Activated CD4-positive, alpha-beta T cell treated with anti-CD3 and anti-CD28 coated beads, Interleukin-2, Interleukin-6, amounts not matched to agents 100 ng/mL and 50 ng/mL, durations not matched to agents 16 hours and 8 hours (primary cell): ENCODE data around the gene SHF.

Source experiments
- DNase-seq: peaks from one replicate; pipeline ENCODE4 v3.0.0-alpha.2; 2020

Gene SHF

DNA sequence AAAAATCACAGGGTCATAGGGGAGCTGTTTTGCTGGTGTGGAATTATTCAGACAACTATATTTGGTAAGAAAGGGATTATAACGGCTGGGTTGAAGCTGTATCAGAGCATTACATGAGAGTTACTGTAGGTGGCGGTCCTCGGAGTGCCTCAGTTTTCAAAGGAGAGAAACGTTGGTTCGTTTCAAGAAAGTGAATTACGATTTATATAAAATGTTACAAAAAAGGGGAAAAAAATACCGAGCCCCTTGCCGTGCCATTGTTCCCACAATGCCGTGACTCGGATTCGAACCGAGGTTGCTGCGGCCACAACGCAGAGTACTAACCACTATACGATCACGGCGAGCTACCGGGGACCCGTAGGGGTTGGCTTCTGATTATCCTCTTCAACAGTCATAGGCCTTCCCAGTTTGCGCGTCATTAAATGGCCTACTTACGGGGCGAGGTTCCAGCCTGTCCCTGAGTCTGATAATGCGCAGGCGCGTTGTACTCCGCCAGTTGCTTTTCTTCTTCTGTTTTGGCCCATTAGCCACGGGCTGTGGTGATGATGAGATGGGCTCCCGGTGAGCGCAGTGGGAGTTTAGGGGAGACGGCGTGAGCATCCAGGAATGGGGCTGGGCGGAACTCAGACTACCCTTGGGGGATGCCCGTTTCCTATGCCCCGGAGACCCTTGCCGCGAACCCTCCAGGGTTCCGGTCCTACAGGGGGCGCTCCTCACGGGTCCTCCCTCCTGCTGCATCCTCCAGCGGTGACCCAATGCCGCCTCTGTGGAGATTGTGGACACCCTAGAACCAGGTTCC lies 10.8 kb upstream of the SHF start:
- DNase-seq: peak; percentile 94

GRCh38 chr15:45197512-45197911 lies 9.7 kb upstream of the SHF start:
- DNase-seq: no peak

DNA sequence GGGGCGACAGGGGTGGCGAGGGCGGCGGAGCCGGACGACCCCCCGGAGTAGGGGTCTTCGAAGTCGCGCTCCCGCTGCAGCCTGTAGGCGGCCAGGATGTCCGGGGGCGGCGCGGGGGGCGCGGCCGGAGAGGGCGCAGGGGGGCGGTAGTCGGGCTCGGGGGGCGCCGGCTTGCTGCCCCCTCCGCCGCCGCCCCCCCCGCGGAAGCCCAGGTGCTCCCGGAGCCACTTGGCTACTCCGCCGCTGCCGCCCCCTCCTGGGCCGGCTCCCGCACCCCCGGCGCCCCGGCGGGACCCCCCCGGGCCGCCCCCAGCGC lies 230 bp downstream of the SHF start:
- DNase-seq: no peak

GRCh38 chr15:45186771-45187577 lies 792 bp downstream of the SHF start:
- DNase-seq: no peak

DNA sequence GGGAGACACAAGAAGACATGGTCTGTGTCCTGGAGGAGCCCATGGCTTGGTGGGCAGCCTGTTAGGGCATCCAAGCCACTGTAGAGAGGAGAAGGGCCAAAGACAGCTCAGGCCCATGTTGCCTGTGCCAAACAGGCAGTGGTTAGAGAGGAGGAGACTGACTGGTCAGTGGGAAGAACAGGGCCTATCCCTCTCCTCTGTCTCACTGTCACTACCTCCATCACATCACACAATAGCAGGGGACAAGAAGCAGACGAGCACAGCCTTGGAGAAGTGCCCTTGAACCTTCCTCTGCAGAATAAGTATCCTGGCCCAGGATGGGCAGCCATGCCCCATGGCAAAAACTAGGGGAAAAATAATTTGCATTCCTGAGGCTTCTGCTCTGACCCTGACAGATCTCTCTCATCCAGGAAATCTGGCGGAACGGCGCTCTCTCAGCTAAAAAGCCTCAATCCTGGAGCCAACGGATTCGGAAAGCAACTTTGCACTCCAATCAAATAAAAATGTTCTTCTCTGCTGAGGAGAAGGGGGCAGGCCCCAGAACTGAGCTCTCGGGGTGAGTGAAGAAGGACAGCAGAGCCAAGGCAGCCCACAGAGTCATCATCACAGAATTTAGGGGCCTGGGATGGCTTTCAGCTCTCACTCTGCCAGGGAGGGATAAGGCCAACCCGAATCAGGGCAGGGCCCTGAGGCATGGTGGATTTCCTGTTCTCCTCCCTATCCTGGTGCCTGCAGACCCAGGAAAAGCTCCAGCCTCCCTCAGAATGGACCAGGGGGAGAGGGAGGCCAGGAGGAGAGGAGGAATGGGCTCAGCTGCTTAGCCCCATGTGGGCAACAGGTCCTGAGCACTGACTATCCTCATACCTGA lies 1.6 kb downstream of the SHF start:
- no peak for DNase-seq

DNA sequence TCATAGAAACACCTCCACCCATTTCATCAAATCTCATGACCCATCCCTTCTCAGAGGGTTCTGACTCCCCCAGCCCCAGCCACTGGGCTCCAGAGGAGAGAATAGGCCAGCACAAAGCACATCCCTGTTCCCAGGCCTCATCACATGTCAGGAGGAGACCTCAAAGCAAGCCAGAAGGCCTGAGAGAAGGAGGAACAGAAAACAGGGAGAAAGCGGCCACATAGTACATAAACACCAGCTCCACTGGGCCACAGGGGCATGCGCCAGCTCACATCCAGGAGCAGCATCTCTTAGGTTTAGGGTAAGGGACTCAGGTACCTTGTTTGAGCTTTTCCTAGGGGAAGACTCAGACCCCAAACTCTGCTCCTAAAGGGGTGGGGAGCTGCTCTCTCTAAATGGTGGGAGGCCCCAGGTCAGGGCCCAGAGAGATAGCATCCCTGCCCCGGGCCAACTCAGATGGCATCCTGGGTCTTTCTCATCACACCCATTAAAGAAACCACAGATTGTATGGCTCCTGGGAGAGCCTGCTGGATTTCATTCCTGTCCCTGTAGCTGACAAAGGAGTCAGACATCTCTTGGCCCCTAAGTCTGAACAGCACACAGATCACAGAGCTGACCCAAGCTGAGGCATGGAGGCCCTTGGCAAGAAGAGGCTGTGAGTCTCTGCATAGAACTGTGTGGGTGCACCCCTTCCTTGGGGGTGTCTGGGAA lies 2.5 kb downstream of the SHF start:
- no peak for DNase-seq

GRCh38 chr15:45184562-45185041 lies 3.2 kb downstream of the SHF start:
- no peak for DNase-seq

- no peak for DNase-seq
These were observed 4.3 kb downstream of the SHF start for GRCh38 chr15:45183511-45183910.

GRCh38 chr15:45182996-45183395 lies 4.8 kb downstream of the SHF start:
- no peak for DNase-seq

GRCh38 chr15:45181491-45182285 lies 6.1 kb downstream of the SHF start:
- DNase-seq: no peak

- DNase-seq: no peak
These were observed 6.9 kb downstream of the SHF start for GRCh38 chr15:45180648-45181436.

GRCh38 chr15:45180201-45180600 lies 7.6 kb downstream of the SHF start:
- DNase-seq: peak; percentile 53

GRCh38 chr15:45179221-45179985 lies 8.4 kb downstream of the SHF start:
- DNase-seq: peak; percentile 42

GRCh38 chr15:45177285-45177684 lies 10.5 kb downstream of the SHF start:
- DNase-seq: no peak

DNA sequence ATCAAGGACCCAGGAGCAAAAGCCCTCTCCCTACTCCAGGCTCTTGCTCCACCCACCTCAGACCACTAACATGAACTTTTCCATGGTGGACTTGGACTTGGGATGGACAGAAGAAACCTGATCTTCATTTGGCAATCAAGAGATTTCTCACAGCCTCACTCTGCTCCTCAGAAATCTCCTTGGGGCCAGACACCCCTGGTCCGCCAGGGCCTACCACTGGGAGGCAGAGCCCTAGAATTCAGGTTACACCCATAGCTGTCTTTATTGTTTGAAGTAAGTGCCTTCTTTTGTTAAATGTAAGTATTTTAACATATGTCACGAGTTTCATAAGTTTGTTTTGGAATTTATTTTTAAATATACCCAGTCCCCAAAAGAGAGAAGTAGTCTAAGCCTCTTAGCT lies 13.2 kb downstream of the SHF start:
- DNase-seq: no peak

GRCh38 chr15:45174069-45174468 lies 13.7 kb downstream of the SHF start:
- no peak for DNase-seq

DNA sequence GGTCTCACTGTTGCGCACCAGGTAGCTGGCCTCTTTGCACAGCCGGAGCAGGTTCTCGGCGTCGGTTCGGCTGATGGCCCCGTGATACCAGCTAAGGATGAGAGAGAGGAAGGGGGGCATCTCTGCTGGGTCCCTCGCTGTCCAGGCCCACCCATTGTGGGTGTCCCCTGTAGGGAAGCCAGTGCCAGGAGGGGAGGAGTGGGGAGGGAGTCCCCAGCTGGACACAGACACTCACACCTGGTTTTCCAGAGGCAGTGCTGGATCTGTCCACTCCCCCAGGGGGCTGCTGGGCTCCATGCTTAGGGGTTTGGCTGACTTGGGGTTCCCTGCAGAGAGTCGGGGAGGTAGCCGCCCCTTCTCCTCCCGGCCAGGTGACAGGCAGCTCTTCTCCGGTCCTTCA lies 15.9 kb downstream of the SHF start:
- DNase-seq: no peak

GRCh38 chr15:45169608-45170480 lies 17.9 kb downstream of the SHF start:
- DNase-seq: no peak
